Measurements from ENCODE around the gene TFPI2.

TFPI2 gene

DNA sequence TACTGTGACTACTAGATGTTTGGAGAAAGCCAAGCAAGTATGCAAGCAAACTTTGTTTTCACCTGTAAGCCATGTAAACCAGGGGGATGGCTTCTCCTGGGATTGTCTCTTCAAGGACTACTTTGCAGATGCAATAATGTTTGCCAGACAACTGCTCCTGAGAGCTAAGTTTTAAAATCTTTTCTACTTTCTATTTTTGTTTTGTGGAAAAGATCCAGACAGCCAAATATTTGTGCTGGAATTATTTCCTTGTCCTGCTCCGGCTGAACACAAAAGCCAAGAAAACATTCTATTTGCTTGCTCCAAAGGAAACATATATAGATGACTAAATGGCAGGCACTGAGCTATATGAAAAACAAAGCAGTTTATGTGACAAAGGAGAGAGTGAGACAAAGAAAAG, 51.6 kb downstream of the TFPI2 start:
- H3K9me3 ChIP-seq (ENCODE audit: insufficient read depth, low read length) = no peaks in the 10 kb centered on the region
- TF ChIP-seq, protein P1, sequence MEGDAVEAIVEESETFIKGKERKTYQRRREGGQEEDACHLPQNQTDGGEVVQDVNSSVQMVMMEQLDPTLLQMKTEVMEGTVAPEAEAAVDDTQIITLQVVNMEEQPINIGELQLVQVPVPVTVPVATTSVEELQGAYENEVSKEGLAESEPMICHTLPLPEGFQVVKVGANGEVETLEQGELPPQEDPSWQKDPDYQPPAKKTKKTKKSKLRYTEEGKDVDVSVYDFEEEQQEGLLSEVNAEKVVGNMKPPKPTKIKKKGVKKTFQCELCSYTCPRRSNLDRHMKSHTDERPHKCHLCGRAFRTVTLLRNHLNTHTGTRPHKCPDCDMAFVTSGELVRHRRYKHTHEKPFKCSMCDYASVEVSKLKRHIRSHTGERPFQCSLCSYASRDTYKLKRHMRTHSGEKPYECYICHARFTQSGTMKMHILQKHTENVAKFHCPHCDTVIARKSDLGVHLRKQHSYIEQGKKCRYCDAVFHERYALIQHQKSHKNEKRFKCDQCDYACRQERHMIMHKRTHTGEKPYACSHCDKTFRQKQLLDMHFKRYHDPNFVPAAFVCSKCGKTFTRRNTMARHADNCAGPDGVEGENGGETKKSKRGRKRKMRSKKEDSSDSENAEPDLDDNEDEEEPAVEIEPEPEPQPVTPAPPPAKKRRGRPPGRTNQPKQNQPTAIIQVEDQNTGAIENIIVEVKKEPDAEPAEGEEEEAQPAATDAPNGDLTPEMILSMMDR (IDR thresholded peaks at IDR 0.05; ENCODE audit: low read depth, low read length) = no peak
- TF ChIP-seq EZH2phosphoT487 (IDR thresholded peaks at IDR 0.05; ENCODE audit: low read depth) = no peak
- no peaks in the 10 kb centered on the region for H3K36me3 ChIP-seq (replicated peaks; ENCODE audit: low read depth, low read length)
- H3K27me3 ChIP-seq (ENCODE audit: low read depth, low read length) = no peaks in the 10 kb centered on the region; the same call in 1 of the 2 replicates
- no peaks in the 10 kb centered on the region for H4K20me1 ChIP-seq (ENCODE audit: insufficient read depth, low read length)
- no peaks in the 10 kb centered on the region for H3K79me2 ChIP-seq (ENCODE audit: low read length)
- H3K27ac ChIP-seq (ENCODE audit: low read length) = no peak overlapping the region
- H3K4me1 ChIP-seq (ENCODE audit: low read length) = peaks cover 15% of the 10 kb centered on the region
- no peak overlapping the region for H3K4me2 ChIP-seq (ENCODE audit: low read length)
- H3K4me3 ChIP-seq (ENCODE audit: low read length) = no peak overlapping the region
- H2AFZ ChIP-seq (ENCODE audit: low read depth, low read length) = no peak overlapping the region
- no peak overlapping the region for H3K9ac ChIP-seq (ENCODE audit: low read length)

DNA sequence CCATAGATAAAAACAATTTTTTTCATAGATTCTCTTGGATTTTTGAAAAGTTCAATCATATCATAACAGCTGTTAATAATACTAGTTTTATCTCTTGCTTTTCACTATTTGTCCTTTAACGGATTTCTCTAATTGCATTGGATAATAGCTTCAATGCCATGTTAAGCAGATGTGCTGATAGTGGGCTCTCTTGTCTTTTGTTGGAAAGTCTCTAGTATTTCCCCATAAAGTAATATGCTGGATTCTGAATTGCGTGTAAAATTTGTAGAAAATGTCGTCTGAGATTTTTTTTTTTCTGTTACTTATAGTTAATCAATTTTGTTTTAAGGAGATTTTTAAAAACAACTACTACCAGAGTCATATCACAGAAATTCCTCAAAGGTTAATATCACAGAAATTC, 53.3 kb downstream of the TFPI2 start:
- Histone ChIP-seq H3K9me3 (ENCODE audit: insufficient read depth, low read length) (no peaks in the 10 kb centered on the region), H3K9ac (ENCODE audit: low read length) (no peak overlapping the region), H3K36me3 (replicated peaks; ENCODE audit: low read depth, low read length) (no peaks in the 10 kb centered on the region), H3K79me2 (ENCODE audit: low read length) (no peaks in the 10 kb centered on the region), H3K4me3 (ENCODE audit: low read length) (no peak overlapping the region), H2AFZ (ENCODE audit: low read depth, low read length) (no peak overlapping the region), H3K4me2 (ENCODE audit: low read length) (no peak overlapping the region), H3K27me3 (ENCODE audit: low read depth, low read length) (no peaks in the 10 kb centered on the region; the same call in 1 of the 2 replicates), H3K4me1 (ENCODE audit: low read length) (peaks cover 15% of the 10 kb centered on the region), H3K27ac (ENCODE audit: low read length) (no peak overlapping the region), H4K20me1 (ENCODE audit: insufficient read depth, low read length) (no peaks in the 10 kb centered on the region)
- TF ChIP-seq, protein P1 (IDR thresholded peaks at IDR 0.05; ENCODE audit: low read depth, low read length) = no peak
- no peak for TF ChIP-seq EZH2phosphoT487 (IDR thresholded peaks at IDR 0.05; ENCODE audit: low read depth)

DNA sequence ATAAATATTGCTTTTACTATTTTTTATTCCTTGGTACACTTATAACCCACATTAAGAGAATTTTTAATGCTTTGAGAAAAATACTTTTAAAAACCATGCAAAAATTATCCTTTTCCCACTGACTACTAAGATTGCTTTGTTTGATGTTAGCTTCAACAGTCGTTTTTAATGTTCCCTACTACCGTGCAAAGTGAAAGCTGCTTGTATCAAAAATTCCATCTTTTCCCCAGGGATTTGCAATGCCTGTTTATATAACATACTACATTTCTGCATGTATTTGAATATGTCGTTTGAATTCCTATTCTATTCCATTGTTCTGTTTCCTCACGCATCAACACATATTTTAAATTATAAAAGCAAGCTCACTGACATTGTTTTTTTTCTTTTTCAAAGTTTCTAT, 54.4 kb downstream of the TFPI2 start:
- Histone ChIP-seq H3K4me3 (ENCODE audit: low read length) (no peak overlapping the region), H3K27ac (ENCODE audit: low read length) (no peak overlapping the region), H3K9ac (ENCODE audit: low read length) (no peak overlapping the region), H3K9me3 (ENCODE audit: insufficient read depth, low read length) (no peaks in the 10 kb centered on the region), H3K4me2 (ENCODE audit: low read length) (no peak overlapping the region), H3K79me2 (ENCODE audit: low read length) (no peaks in the 10 kb centered on the region), H4K20me1 (ENCODE audit: insufficient read depth, low read length) (no peaks in the 10 kb centered on the region), H3K4me1 (ENCODE audit: low read length) (peaks cover 15% of the 10 kb centered on the region), H2AFZ (ENCODE audit: low read depth, low read length) (no peak overlapping the region), H3K27me3 (ENCODE audit: low read depth, low read length) (no peaks in the 10 kb centered on the region), H3K36me3 (replicated peaks; ENCODE audit: low read depth, low read length) (no peaks in the 10 kb centered on the region)
- TF ChIP-seq, protein P1 (IDR thresholded peaks at IDR 0.05; ENCODE audit: low read depth, low read length) = no peak
- TF ChIP-seq EZH2phosphoT487 (IDR thresholded peaks at IDR 0.05; ENCODE audit: low read depth) = no peak

DNA sequence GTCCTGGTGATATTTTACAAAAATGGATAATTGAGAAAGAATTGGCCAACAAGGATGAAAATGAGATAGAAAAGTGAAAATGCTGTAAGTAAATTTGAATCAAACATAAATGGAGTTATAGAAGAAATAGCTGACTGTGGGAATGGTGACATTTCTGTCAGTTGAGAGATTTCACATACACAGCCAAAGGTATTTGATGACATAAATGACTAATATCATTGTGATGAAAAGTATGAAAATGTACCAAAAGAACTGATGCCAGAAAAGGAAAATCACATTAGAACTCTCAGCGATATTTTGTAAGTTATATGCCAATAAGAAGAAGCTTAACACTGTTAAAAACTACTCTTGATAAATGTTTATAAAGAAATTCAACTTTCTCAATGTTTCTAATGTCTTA, 54.9 kb downstream of the TFPI2 start:
- Histone ChIP-seq H3K4me1 (ENCODE audit: low read length) (peaks cover 14% of the 10 kb centered on the region), H3K79me2 (ENCODE audit: low read length) (no peaks in the 10 kb centered on the region), H3K9me3 (ENCODE audit: insufficient read depth, low read length) (no peaks in the 10 kb centered on the region), H3K36me3 (replicated peaks; ENCODE audit: low read depth, low read length) (no peaks in the 10 kb centered on the region), H3K27ac (ENCODE audit: low read length) (no peak overlapping the region), H3K4me2 (ENCODE audit: low read length) (no peak overlapping the region), H4K20me1 (ENCODE audit: insufficient read depth, low read length) (no peaks in the 10 kb centered on the region), H3K9ac (ENCODE audit: low read length) (no peak overlapping the region), H3K27me3 (ENCODE audit: low read depth, low read length) (no peaks in the 10 kb centered on the region), H2AFZ (ENCODE audit: low read depth, low read length) (no peak overlapping the region), H3K4me3 (ENCODE audit: low read length) (no peak overlapping the region)
- TF ChIP-seq EZH2phosphoT487 (IDR thresholded peaks at IDR 0.05; ENCODE audit: low read depth) = no peak
- TF ChIP-seq, protein P1 (IDR thresholded peaks at IDR 0.05; ENCODE audit: low read depth, low read length) = no peak

Measured in OCI-LY3 (cell line).